Dedifferentiated amniotic fluid mesenchymal stem cell (primary cell): Measurements from ENCODE around the gene MBTPS1.

Experiments
- DNase-seq: peaks from one replicate; pipeline ENCODE4 v3.0.0-alpha.2; 2016; ENCODE audit errors: extremely low spot score

MBTPS1 gene

GRCh38 chr16:84052071-84052622, 64.6 kb downstream of the MBTPS1 start:
- no peak for DNase-seq

- no peak for DNase-seq
Observed at GRCh38 chr16:84050316-84050715, 66.4 kb downstream of the MBTPS1 start.

- no peak for DNase-seq
Observed at GRCh38 chr16:84049403-84050060, 67.2 kb downstream of the MBTPS1 start.

DNA sequence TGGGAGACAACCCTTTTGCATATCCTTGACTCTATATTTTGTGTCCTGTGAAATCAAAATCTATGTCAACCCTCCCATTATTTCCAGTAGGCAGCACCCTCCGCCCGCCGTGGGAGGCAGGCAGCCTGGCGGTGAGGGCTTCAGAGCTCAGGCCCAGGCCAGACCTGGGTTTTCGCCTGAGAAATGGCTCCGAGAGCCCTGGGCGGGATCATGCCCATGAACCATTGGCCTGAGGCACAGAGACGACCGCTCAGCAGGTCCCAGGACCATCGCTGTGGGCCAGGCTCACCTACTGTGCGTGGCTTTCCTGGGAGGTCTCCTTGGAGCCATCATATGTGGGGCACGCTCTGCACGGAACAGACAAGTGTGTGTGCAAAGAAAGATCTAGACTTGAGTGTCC, 67.9 kb downstream of the MBTPS1 start:
- no peak for DNase-seq

- DNase-seq: no peak
Observed at GRCh38 chr16:84048270-84048669, 68.5 kb downstream of the MBTPS1 start.

DNA sequence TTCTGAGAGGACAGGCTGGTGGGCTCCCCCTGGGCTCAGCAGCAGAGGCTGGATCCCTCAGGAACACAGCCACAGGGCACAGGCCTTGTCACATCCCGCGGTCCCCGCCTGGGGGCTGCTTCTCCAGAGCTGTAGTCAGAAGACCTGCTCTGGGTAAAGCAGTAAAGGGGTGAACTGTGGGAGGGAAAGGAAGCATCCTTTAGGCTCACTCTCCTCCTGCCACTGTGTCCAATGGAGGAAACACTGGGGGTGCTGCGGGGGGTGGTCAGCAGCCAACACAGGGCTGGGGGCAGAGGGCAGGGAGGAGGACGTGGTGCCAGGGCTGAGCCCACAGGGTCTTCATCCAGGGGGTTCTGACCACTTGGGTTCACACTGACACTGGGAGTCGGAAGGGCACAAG, 69.1 kb downstream of the MBTPS1 start:
- DNase-seq: no peak

- DNase-seq: no peak
Observed at GRCh38 chr16:84047206-84047605, 69.5 kb downstream of the MBTPS1 start.

- DNase-seq: no peak
Observed at GRCh38 chr16:84045818-84046470, 70.8 kb downstream of the MBTPS1 start.

DNA sequence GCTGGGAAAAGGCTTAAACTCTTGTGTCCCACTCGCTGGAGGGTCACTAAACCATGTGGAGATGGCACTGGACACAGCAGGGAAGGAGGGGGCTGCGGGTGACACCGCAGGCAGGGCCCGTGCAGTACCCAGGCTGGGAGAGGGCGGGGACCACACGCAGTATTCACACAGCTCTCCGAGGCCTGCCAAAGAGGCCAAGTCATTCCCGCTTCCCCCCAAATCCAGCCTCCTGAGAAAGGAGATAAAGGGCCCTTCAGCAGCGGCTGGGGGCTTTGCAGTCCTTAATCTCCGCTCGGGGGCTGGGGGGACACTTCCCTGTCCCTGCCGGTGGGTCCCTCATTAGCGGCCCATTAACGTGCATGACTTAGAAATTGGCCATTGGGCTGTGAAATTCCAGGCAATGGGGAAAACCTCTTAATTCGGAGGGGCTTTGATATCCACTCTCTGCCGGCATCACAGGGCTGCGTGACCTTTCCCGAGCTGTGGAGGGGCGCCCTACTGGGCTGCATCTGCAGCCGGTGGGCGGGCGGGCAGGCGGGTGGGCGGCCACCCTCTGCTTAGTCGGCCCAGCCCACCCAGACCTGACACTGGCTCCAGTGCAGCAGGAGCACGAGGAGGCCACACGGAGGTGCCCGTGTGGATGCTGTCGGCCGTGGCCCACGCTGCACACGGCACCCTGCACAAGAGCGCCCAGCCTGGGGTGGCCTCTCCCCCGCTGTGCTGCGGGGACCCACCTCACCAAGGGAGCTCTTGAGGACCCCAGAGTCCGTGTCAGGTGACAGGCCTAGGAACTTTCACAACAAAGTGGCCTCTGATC, 71.5 kb downstream of the MBTPS1 start:
- DNase-seq: no peak

GRCh38 chr16:84044118-84044488, 72.6 kb downstream of the MBTPS1 start:
- DNase-seq: no peak

- no peak for DNase-seq
Observed at GRCh38 chr16:84043486-84044117, 73.1 kb downstream of the MBTPS1 start.

GRCh38 chr16:84042879-84043485, 73.8 kb downstream of the MBTPS1 start:
- no peak for DNase-seq

GRCh38 chr16:84042308-84042878, 74.3 kb downstream of the MBTPS1 start, which contains the start of gene SLC38A8:
Gene SLC38A8, minus strand, starts transcription at chr16:84042795. Its CDS starts 638 bp downstream, at chr16:84042157.
- DNase-seq: no peak

DNA sequence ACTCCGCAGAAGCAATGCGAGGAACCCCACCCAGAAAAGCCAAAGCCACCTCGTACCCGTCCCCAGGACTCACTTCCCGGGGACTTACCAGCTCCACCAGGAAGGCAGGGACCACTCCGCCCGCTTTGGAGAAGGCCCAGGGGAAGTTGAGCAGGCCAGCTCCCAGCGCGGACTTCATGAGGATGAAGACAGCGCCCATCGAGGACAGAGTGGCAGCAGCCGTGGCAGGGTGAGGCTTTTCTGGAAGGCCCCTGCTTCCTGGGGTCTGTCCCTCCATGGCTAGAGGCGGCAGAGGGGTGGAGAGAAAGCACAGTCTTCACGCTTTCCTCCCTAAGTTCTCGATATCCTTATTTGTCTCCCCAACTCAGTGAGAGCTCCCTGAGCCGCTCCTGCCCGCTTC, 74.9 kb downstream of the MBTPS1 start:
- no peak for DNase-seq

DNA sequence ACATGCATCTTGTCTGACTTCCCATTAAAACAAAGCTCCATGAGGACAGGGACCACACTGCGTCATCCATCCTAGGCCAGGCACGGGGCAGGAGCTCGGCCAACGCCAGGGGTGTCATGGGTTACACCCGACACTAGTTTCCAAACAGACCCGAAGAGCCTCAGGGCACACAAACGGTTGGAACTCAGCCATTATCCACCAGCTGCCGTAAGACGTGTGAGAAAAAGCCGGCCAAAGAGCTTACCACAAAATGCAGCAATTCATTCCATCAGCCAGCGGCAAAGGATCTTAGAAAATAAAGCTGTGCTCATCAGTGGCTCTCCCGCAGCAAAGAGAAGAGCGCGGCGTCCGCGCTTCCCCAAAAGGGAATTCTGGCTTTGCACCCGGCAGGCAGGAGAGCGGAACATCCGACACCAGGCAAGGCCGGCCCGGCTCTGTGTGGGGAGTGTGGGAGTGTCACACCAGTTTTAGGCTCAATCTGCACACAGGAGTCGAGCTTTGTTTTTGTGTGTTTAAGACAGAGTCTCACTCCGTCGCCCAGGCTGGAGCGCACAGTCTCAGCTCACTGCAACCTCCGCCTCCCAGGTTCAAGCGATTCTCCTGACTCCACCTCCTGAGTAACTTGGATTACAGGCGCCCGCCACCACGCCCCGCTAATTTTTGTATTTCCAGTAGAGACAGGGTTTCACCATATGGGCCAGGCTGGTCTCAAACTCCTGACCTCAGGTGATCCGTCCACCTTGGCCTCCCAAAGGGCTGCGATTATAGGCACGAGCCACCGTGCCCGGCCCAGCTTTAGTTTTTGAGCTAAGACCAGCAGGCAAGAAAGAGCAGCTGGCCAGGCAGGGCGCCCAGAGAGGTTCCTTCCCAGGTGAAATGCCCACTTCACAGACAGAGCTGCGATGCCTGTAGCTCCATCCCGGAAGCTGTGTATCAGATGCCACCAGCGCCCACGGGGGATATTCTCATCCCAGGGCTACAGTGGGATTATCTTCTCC, 75.6 kb downstream of the MBTPS1 start:
- peak; percentile 56 for DNase-seq

DNA sequence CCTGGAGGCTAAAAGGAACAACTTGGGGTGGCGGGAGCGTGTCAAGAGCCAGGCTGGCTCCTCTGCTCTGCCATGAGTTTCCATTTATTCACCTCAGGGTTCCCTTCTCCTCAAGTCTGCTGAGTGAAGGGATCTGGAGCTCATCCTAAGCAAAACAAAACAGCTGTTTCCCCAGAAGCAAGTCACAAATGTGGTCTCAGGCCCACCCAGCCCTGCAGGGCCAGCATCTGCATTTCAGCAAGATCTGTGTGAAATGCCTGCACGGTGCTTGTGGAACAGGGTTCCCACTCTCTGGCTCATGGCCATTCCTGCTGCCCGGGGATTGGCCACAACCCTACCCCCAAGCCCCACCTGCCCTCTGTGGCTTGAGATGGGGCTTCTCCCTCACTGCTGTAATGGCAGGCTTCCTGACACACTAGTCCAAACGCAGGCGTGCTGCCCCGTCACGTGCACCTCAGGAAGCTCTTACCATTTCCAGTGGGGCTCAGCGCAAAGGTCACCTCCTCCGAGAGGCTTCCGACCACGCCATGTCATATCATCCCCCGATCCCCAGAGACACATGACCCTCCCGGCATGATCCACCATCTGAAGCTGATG, 76.4 kb downstream of the MBTPS1 start:
- no peak for DNase-seq

DNA sequence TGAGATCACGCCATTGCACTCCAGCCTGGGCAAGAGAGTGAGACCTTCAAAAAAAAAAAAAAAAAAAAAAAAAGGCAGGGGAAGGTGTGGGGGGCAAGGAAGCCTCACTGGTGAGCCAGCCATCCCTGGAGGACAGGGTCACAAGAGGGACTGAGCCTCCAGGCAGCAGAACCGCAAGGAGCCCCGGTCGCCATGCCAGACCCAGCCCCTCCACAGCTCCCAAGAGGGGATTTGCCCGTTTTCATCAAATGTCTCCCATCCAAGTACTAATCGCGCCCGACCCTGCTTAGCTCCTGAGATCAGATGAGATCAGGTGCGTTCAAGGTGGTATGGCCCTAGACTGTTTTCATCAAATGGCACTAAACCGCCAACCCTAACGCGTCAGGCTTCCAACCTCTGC, 77.0 kb downstream of the MBTPS1 start:
- DNase-seq: no peak

DNA sequence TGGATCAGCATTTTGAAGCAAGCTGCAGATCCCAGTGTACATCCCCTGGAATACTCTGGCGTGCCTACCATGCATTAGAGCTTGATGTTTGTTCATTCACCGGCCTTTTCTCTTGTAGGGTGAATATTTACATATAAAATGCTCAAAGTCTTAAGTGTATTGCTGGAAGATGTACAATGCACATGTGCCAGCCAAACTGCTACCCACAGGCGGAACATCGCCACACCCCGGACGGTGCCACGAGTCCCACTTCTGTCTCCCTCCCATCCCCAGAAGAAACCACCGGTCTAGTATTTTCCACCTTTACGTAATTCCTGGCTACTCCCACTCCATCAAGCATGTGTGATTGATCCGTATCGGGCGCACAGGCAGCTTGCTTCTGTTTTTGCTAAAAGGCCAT, 78.3 kb downstream of the MBTPS1 start:
- no peak for DNase-seq

DNA sequence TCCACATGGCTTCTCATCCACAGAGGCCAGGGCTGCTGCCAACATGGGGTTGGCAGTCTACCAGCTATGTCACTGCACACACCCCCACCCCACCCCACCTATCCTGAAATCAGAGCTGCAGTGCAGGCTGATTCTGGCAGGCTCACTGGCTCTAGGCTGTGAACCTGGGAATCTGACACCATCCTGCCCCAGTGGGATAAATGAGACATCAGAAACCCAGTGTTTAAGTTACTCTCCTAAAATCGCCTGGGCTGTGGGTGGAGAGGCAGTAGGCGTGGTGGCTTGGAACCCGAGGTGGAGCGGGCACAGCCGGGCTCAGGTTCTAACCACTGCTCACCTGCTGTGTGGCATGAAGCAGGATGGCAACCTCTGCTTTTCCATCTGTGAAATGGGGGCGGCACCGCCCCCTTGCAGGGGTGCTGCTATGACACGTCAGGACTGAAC, 79.7 kb downstream of the MBTPS1 start:
- no peak for DNase-seq

DNA sequence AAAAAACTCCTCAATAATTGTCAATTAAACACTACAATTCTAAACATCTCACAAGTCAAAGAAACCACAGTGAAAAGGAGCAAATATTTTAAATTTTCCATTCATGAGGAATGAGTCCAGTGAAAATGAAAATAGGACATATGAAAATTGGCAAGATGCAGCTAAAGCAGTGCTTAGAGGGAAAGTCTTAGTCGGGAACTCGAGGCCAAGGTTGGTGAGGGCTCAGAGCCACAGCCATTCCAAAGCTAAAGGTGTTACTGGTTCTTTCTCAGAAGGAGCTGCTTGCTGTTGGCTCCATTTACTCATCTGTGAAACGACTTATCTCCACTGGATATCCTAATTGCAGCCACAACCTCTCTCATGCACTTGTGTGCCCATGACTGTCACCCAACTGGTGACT, 80.6 kb downstream of the MBTPS1 start:
- DNase-seq: no peak
